ENCODE measurements around the gene MYH13. TPM values are rescaled to one million over a fixed set of nuclear protein-coding genes. Genes with fewer than 3 reads are reported as not detected.

Gene MYH13
- total RNA-seq, 4 donors from 2014 or later, result not detected

GRCh38 chr17:10336393-10336792 lies 36.4 kb downstream of the MYH13 start:
- H3K27me3 ChIP-seq, result no peaks in the 10 kb centered on the region
- no peaks in the 10 kb centered on the region for H3K36me3 ChIP-seq
- TF ChIP-seq POLR2AphosphoS5 (IDR thresholded peaks at IDR 0.05) (no peak), CTCF (IDR thresholded peaks at IDR 0.05) (no peak), EP300 (IDR thresholded peaks at IDR 0.05) (no peak), POLR2A (IDR thresholded peaks at IDR 0.05) (no peak)
- H3K4me1 ChIP-seq, result no peaks in the 10 kb centered on the region
- no peak overlapping the region for H3K4me3 ChIP-seq
- DNase-seq (ENCODE audit: low spot score in 2 of 2), result no peak
- no peak overlapping the region for H3K27ac ChIP-seq
- WGBS, result 82% methylated on average over 7 of the region's 7 CpGs
- no peaks in the 10 kb centered on the region for H3K9me3 ChIP-seq

GRCh38 chr17:10332515-10332914 lies 40.3 kb downstream of the MYH13 start:
- WGBS, result 88% methylated on average over 4 of the region's 4 CpGs
- TF ChIP-seq CTCF (IDR thresholded peaks at IDR 0.05) (no peak), EP300 (IDR thresholded peaks at IDR 0.05) (no peak), POLR2A (IDR thresholded peaks at IDR 0.05) (no peak), POLR2AphosphoS5 (IDR thresholded peaks at IDR 0.05) (no peak)
- no peaks in the 10 kb centered on the region for H3K4me1 ChIP-seq
- no peak for DNase-seq (ENCODE audit: low spot score in 2 of 2)
- no peak overlapping the region for H3K4me3 ChIP-seq
- no peak overlapping the region for H3K27ac ChIP-seq
- no peaks in the 10 kb centered on the region for H3K36me3 ChIP-seq
- H3K9me3 ChIP-seq, result no peaks in the 10 kb centered on the region
- H3K27me3 ChIP-seq, result peaks cover 3% of the 10 kb centered on the region

- no peak for DNase-seq (ENCODE audit: low spot score in 2 of 2)
- Histone ChIP-seq H3K36me3 (no peaks in the 10 kb centered on the region), H3K9me3 (no peaks in the 10 kb centered on the region), H3K4me3 (no peak overlapping the region), H3K27me3 (peaks cover 3% of the 10 kb centered on the region), H3K4me1 (no peaks in the 10 kb centered on the region), H3K27ac (no peak overlapping the region)
- 76% methylated on average over 15 of the region's 15 CpGs for WGBS
- TF ChIP-seq CTCF (IDR thresholded peaks at IDR 0.05), result no peak
- no peak for TF ChIP-seq POLR2A (IDR thresholded peaks at IDR 0.05)
- TF ChIP-seq POLR2AphosphoS5 (IDR thresholded peaks at IDR 0.05), result no peak
- no peak for TF ChIP-seq EP300 (IDR thresholded peaks at IDR 0.05)
Measured at GRCh38 chr17:10328971-10329923, 43.6 kb downstream of the MYH13 start.

GRCh38 chr17:10328206-10328605 lies 44.6 kb downstream of the MYH13 start:
- Histone ChIP-seq H3K4me3 (no peak overlapping the region), H3K36me3 (no peaks in the 10 kb centered on the region), H3K9me3 (no peaks in the 10 kb centered on the region), H3K27ac (no peak overlapping the region), H3K27me3 (peaks cover 3% of the 10 kb centered on the region), H3K4me1 (no peaks in the 10 kb centered on the region)
- WGBS, result 89% methylated on average over 7 of the region's 7 CpGs
- no peak for TF ChIP-seq POLR2AphosphoS5 (IDR thresholded peaks at IDR 0.05)
- TF ChIP-seq POLR2A (IDR thresholded peaks at IDR 0.05), result no peak
- TF ChIP-seq CTCF (IDR thresholded peaks at IDR 0.05), result no peak
- TF ChIP-seq EP300 (IDR thresholded peaks at IDR 0.05), result no peak
- DNase-seq (ENCODE audit: low spot score in 2 of 2), result no peak

GRCh38 chr17:10327640-10328039 lies 45.2 kb downstream of the MYH13 start:
- DNase-seq (ENCODE audit: low spot score in 2 of 2), result peak; percentile 78 to 87
- TF ChIP-seq CTCF (IDR thresholded peaks at IDR 0.05), result peak; percentile 76 to 93
- no peak for TF ChIP-seq POLR2A (IDR thresholded peaks at IDR 0.05)
- TF ChIP-seq POLR2AphosphoS5 (IDR thresholded peaks at IDR 0.05), result no peak
- no peak for TF ChIP-seq EP300 (IDR thresholded peaks at IDR 0.05)
- 37% methylated on average over 10 of the region's 10 CpGs for WGBS

More at GRCh38 chr17:10327640-10328039, 45.2 kb downstream of the MYH13 start:
- Histone ChIP-seq H3K36me3 (no peaks in the 10 kb centered on the region), H3K27me3 (peaks cover 3% of the 10 kb centered on the region), H3K27ac (no peak overlapping the region), H3K9me3 (no peaks in the 10 kb centered on the region), H3K4me3 (no peak overlapping the region), H3K4me1 (no peaks in the 10 kb centered on the region)

Measured in suprapubic skin (tissue), 4 donors.